GM21515 (cell line): ENCODE data around the gene CEMP1.

Experiments used
- ATAC-seq: cut with Tn5 transposase; IDR thresholded peaks from one replicate; pipeline ENCODE4 v1.9.1; 2021; ENCODE audit not compliant: unreplicated experiment

The CEMP1 gene

DNA sequence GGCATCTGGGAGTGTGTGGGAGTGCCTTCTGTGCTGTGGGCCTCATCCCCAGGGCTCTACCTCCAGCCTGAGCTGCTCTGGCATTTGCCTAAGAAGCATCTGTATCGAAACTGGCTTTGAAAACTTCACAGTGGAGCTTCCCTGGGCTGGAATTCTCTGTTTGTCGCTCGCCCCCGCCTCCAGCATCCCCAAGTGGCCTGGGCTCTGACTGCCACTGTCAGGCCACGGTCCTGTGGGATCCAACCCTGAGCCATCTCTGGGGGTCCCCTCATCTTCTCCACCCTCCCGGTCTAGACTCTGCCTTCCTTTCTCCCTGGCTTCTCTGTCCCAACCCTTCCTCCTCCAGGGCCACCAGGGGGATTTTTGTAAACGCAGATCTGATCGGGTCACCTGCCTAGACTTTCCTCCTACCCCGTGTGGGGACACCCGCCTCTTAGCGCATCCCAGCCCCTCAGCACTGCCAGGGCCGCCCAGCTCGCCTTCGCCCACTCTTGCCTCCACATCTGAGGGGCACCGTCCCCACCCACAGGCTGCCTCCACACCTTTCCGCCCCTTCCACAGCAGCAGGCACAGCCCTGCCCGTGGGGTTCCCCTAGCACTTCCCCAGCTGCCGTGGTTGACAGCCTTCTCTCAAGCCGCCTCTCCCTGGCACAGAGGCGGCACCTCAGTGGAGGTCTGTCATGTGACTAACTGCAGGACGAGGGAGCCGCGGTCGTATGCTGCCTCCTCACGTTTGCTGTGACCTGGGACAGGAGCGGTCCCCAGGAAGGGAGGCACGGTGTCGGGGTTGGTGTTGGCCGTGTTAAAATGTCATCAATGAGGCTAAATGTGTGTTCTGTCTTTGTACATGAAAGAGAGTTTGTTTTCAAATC is 44.3 kb downstream of the CEMP1 start:
- ATAC-seq: no peak

DNA sequence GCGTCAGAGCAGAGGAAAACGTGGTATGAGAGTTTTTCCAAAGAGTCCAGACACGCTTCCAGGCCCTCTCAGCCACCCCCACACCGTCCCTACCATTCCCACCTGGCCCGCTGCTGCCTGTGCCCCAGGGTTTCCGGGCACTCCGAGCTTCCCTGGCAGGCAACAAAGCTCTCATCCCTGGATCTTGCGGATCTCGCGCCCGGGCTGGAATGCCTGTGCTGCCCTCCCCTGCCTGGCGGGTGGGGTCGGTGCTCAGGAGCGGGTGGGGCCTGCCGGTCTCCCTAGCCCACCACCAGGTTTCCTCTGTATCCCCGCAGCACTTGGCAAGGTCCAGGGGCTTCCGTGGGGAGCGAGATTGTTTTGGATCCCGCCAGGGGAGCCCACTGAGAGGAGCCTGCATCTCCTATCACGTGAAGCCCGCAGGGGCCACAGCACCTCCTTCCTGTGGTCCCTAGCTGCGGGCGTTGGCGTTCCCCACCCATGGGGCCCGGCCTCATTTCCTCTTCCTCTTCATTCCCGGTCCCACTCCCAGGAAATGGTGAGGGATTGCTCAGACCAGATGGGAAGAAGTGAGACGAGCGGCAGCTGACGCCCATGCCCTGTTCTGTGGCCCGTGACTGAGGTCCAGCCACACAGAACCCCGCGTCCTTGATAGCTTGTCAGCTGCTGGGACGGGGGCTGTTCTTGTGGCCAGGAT is 45.2 kb downstream of the CEMP1 start:
- no peak for ATAC-seq

GRCh38 chr16:2484898-2485508 is 46.2 kb downstream of the CEMP1 start:
- ATAC-seq: no peak

DNA sequence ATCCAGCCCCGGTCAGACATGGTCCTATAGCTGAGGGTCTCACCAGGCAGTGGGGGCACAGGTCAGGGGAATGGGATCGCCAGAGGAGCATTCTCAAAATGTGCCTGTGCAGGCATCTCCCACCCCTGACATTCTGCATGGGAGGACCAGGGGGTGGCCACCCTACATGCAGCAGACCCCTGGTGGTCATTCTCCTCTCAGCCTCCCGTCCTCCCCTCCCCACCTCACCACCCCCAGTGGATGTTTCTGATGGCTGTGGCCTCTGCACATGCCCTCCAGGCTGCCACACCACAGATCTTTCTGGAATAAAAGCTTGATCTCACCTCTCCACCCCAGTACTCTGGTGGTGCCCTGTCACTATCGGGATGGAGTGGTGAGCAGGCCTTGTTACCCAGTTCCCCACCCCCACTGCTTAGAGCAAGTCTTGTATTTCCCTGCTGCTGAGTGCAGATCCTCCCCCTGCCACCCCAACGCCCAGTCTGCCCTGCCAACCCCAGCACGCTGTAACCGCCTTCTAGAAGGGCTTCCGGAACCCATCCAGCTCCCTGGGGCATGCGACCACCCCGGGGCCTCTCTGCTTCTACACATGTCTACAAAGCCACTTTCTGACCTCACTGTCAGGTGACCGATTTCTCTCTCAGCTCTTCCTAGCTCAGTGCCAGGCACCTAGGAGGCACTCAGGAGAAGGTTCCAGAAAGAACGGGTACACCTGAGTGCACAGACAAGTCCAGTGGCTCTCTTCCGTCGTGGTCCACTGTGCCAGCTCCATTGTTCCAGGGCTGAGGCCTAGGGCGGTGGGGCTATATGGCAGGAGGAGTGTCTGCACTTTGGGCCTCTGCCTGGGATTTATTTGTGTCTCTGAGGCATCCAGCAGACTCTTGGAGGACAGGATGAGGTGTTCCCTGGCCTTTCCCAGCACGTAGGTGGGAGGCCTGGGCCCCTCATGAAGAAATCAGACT is 47.0 kb downstream of the CEMP1 start:
- no peak for ATAC-seq

DNA sequence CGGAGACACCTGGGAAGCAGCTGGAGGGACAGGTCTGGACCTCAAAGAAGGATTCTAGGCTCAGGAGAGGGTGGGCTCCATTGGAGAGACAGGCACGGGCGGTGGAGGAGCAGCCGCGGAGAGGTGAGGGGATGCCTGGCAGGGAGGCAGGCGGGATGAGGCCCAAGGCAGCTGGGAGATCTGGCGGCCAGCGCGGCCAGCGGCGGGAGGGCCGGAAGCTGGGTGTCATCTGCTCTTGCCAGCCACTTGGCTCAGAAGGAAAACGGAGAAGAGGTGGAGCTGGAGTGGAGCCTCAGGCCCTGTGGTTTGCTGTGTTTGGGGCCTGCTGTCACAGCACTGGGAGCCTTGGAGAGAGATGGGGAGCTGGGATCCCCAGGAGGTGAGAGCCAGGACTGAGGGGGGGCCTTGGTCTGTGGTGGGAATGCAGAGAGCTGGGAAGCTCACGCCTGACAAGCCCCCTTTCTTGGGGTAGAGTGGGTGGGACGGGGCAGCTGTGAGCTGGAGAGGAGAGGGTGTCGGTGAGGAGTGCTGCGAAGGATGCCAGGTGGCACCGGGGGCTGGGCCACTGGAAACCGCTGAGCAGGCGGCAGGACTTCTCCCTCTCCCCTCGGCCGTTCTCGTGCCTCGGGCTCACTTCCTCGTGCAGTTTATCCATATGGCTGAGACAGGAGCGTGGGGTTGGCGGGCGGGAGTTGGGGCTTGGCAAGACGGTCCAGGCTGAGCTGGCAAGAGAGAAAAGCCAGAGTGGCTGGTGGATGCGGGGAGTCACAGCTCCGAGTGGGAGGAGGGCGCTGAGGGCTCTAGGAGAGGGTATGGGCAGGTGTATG is 48.3 kb downstream of the CEMP1 start:
- ATAC-seq: no peak

DNA sequence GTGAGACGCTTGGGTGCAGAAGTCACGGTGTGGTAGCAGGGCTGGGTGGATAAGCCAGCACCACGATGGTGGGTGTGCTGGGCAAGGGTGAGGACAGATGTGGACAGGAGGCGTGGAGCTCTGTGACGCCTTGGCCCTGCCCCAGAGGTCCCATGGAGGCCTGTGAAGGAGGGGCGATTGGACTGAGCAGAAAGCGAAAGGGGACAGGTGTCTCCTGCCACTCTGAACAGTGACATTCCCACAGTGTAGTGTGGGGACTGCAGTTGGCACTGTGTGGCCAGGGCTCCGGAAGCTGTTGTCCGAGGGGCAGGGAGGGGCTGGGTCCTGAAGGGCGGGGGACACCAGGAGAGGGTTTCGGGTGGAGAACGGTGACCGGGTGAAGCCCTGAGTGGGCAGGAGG is 49.0 kb downstream of the CEMP1 start:
- ATAC-seq: no peak

GRCh38 chr16:2481676-2482075 is 49.5 kb downstream of the CEMP1 start:
- no peak for ATAC-seq

DNA sequence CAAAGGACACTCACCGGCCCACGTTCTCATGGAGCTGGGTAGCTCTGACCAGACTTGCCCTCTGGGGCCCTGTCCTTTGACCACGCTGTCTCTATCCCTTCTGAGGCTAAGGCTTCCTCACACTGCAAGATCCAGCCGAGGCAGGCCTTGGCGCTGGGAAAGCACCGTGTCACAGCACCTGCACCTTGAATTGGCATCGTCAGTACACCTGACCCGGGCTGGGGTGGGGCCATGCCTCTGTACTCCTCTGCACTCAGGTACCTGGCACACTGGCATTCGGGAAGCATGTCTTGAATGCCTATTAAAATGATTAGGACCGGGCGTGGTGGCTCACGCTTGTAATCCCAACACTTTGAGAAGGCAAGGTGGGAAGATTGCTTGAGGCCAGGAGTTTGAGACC is 50.3 kb downstream of the CEMP1 start:
- no peak for ATAC-seq
